Hepatic stellate cell (primary cell): ENCODE measurements around the gene MPC2.
"Not testable (repeated sequence)": the region's sequence is repeated elsewhere in the genome, so short reads cannot be mapped to it uniquely, and the experiment has no call there.

ENCODE experiments used
- DNase-seq: peaks from one replicate; pipeline ENCODE4 v3.0.0; 2011; ENCODE audit warnings: low spot score

MPC2 gene

GRCh38 chr1:167904652-167905130 is 32.2 kb downstream of the MPC2 start:
- DNase-seq: peak; percentile 64

- no peak for DNase-seq
These were observed 36.0 kb downstream of the MPC2 start for GRCh38 chr1:167900907-167901306.

- no peak for DNase-seq
These were observed 37.6 kb downstream of the MPC2 start for GRCh38 chr1:167899253-167899681.

- no peak for DNase-seq
These were observed 38.2 kb downstream of the MPC2 start for GRCh38 chr1:167898578-167899222.

- DNase-seq: no peak
These were observed 43.1 kb downstream of the MPC2 start for GRCh38 chr1:167893798-167894197.

- DNase-seq: no peak
These were observed 46.5 kb downstream of the MPC2 start for GRCh38 chr1:167890400-167890799.

- DNase-seq: not testable (repeated sequence)
These were observed 49.7 kb downstream of the MPC2 start for GRCh38 chr1:167887187-167887586.

- DNase-seq: no peak
These were observed 54.5 kb downstream of the MPC2 start for GRCh38 chr1:167882376-167882775.

GRCh38 chr1:167881786-167882185 is 55.1 kb downstream of the MPC2 start:
- no peak for DNase-seq

GRCh38 chr1:167881069-167881468 is 55.8 kb downstream of the MPC2 start:
- no peak for DNase-seq

GRCh38 chr1:167880580-167881021 is 56.3 kb downstream of the MPC2 start:
- no peak for DNase-seq

GRCh38 chr1:167879508-167879907 is 57.4 kb downstream of the MPC2 start:
- no peak for DNase-seq

GRCh38 chr1:167878372-167879160 is 58.3 kb downstream of the MPC2 start:
- DNase-seq: no peak

- no peak for DNase-seq
These were observed 60.2 kb downstream of the MPC2 start for GRCh38 chr1:167876597-167877175.

- no peak for DNase-seq
These were observed 65.5 kb downstream of the MPC2 start for GRCh38 chr1:167871331-167871730.

GRCh38 chr1:167869157-167870001 is 67.5 kb downstream of the MPC2 start:
- DNase-seq: not testable (repeated sequence)

GRCh38 chr1:167866739-167867414 is 70.0 kb downstream of the MPC2 start:
- not testable (repeated sequence) for DNase-seq
